SK-N-DZ (cell line): ENCODE data around the gene BABAM2.

ENCODE experiments used
- DNase-seq: peaks from one replicate; pipeline ENCODE4 v3.0.0-alpha.2; 2015; ENCODE audit warnings: low spot score

Gene BABAM2

DNA sequence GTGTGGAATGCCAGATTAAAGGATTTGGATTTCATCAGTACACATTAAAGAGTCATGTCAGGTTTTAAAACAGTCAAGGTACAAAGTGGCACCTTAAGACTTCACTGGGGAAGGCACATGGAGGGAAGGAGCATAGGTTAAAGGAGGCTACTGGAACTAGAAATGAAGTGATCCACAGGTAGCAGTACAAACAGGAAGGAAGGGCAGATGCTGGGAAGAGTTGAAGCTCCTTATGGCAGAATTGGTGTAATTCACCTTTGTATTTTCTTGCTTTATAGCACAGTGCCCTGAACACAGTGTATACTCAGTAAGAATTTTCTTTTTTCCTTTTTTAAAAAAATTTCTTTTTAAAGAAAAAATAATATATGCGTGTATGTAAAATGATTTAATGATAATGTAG lies 177.1 kb downstream of the BABAM2 start:
- DNase-seq, result no peak

DNA sequence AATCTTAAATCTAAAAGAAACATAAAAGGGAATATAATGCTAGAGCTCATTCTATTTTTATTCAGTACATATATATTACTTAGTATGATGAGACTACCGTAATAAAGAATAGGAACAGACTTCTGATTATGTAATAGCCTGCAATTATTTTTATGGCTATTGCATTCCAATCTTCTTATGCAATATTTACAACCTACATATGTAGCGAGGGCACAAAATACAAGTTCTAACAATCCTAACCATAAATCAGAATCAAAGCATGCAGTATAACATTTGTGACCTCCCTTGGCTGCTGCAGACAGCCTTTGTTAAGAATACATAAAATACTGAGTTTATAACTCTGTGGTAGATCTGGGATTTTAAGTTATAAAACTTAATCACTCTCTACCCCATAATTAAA lies 177.6 kb downstream of the BABAM2 start:
- DNase-seq, result no peak

DNA sequence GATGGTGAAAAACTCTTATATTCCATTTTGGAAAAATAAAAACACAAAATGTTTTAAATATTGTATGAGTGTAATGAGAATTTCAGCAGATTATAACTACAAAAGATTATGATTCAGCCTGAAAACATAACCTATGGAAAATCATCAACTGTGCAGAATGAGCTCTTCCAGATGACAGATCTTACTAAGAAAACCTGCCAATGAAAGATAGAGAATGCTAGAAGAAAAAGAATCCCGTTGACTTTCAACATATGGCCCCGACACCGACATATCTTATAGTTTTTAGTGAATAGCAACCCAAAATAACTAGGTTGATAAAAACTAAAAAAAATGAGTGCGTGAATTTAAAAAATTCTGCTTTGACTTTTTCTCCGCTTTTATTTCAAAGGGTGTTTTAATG lies 178.0 kb downstream of the BABAM2 start:
- DNase-seq, result no peak

DNA sequence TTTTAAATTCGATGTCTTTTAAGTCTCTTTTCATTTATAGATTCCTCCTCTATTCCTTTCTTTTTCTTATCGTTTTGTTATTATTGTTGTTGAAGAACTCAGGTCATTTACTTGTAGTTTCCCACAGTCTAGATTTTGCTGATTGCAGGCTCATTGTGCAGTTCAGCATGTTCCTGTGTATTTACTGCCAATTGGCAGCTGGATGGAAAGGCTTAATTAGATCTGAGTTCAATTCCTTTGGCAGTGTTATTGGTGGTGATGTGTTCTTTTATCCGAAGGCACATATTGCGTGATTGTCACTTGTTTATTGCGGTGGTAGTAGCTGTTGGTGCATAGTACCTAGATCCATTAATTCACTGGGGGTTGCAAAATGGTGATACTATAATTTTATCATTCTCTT lies 180.7 kb downstream of the BABAM2 start:
- no peak for DNase-seq

DNA sequence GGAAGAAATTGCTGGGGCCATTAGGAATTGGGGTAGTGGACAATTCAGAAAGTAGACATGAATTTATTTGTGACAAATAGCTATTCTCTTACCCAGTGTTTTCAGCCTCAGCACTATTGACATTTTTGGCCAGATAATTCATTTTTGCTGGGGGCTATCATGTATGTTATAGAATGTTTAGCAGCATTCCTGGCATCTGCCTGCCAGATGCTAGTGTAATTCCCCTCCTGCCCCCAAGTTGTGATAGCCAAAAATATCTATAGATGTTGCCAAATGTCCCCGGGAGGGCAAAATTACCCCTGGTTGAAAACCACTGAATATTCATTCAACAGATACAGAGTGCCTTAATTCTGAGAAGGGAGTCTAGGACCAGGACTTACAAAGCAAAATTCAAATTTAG lies 183.6 kb downstream of the BABAM2 start:
- no peak for DNase-seq

DNA sequence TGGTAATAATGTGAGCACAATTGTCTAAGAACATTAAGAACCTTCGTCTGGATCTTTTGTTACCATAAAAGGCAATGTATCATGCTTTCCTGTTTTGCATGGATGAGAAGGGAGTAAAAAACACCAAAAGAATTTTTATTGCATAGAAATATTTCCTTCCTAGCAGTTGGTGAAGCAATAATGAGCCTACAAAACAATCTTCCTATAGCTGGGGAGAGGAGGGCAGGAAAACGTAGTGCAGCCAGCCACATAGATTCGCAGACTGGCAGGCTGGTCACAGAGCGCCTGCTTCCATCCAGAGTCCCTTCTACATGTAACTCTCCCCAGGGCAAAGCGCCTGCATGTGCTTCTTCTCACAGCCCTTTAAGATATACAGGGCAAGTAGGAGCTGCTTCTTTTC lies 190.4 kb downstream of the BABAM2 start:
- no peak for DNase-seq

DNA sequence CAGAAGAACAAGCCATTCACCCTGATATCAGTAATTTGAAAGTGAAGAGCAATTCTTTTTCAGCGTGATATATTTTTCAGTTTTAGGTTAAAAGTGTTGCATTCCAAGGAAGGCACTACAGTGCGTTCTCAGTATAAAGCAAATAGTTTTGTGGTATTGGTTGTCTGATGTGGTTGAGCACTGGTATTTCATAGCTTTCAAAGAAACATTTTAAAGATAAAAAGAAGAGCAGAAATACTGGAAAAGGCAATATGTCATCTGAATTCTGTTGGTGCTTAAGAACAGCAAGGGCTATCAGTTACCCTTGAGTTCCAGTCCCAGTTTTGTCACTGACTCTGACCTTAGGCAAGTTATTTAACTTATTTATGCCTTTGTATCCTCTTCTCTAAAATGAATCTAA lies 191.6 kb downstream of the BABAM2 start:
- no peak for DNase-seq

DNA sequence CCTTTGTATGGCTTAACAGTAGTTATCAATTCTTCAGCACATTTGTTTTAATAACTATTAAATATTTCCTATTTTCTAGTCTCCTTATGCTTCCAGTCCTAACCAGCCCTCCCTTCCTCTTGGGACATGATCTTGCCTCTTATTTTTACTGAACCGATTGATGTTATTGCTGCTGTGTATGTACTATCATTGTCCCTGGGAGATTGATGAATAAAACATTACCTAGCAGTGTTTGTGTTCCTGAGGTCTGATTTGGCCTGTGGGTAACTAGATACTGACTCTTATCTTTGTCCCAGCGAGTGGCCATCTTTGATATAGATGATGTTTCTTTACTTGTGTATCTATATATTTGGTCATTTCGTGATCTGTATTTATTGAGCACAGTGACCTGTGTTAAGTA lies 192.9 kb downstream of the BABAM2 start:
- no peak for DNase-seq

DNA sequence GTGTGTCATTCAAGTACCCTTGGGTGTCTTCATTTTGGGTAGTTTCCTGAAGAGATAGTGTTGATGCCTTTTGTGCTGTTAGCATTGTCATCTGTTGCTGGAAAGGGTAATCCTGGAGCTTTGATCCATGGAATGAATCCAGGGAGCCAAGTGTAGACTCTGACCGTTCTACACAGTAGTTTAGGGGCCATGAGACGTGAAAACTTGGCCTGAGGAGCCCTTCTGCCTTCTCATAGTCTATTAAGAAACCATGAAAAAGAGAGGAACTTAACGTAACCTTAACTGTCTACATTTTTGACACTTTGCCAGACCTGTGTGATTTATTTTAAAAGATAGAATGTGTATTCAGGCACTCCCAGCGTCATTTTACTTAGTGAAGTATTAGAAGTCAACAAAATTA lies 194.0 kb downstream of the BABAM2 start:
- DNase-seq, result no peak

DNA sequence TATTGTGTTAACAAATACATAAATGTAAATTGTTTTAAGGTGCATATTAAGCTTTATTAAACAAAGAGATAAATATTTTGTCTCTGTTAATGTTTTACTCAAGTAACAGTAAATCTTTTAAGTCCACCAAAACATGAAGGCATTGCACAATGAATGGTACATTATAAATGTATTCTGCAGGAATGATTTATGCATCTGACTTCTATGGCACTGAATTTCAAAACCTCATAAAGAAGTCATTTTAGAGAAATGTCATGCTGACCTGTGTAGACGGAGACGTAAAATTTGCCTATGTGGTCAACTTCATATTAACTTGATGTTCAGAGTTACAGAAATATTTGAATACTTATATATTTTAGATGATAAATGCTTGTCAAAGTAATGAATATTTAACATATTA lies 194.7 kb downstream of the BABAM2 start:
- DNase-seq, result no peak

DNA sequence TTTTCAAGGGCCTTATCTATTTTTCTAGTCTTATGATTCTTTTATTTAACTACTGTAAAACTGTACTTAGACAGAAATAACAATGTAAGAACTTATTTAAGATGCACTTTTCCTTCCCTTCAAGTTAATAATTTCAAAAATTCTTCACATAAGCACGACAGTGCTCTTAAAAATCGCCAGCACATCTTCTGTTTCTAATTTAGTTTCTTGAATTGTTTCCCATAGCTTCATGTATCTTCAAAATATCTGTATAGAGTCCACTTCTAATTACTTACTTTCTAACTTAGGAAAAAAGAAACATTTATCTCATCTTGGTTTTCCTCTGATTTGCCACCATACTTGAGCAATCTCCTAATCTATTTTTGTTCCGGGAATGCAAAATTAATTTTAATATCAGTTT lies 196.1 kb downstream of the BABAM2 start:
- no peak for DNase-seq

DNA sequence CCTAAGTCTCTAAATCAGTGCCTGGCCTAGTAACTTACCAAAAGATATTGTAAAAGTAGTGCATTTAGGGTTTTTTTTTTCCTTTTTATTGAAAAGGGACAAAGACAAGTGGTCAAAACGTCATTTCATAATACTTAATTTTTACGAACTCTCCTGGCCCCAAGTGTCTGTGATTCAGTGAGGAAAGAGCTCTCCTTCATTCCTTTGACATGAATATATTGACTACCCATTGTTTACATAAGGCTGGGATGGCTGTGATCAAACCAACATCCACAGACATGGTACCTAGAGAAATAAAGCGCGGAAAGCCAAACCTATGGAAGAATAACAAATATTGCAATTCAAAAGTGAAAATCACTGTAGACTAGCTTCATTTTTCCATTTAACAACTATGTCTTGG lies 198.4 kb downstream of the BABAM2 start:
- no peak for DNase-seq

DNA sequence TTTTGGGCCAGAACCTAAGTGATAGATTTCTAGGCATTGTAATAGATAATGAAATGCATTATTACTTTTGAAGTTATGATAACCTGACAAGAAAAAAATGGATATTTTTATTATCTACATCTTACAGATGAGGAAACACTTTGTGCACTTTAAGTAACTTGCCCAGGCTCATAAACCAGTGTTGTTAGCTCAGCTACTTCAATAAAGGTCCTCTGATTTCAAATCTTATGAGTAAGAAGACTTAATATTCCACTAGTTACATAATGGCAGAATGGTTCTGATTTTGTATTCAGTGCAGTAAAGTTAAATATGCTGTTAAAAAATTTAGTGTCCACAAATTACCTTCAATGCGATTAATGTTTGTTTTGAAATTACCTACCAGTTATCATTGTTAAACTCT lies 199.0 kb downstream of the BABAM2 start:
- no peak for DNase-seq

DNA sequence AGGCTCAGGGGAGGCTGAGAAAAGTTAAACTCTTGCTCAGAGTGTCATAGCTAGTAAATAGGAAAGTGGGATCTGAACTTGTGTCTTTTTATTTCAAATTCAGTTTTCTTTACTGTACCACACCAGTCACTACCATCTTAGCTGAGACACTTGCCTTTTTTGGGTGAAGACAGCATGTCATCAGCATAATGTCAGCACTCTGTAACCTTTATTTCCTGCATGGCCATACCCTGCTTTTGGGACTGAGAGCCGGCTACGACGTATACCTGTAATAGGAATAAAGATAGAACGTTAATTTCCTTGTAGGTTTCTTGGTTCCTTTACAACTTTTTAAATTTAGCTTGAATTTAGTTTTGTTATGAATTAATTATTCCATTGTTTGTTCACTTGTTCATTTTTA lies 202.8 kb downstream of the BABAM2 start:
- no peak for DNase-seq

DNA sequence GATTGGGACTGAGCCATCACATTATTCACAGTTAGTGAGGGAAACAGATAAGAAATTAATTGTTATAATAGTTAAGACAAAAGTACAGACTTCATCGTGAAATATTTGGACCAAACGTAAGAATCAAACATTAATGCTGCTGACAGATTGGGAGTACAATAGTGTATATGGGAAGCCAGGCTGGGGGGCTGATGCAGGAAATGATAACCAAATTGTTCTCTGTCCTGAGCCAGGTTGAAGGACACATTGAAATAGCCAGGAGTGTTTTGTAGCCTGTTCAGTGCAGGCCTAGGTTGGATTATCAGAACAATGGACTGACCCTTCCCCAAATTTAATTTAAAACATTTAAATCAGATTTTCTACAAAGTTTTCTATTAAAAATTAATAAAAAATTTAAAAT lies 203.2 kb downstream of the BABAM2 start:
- no peak for DNase-seq

DNA sequence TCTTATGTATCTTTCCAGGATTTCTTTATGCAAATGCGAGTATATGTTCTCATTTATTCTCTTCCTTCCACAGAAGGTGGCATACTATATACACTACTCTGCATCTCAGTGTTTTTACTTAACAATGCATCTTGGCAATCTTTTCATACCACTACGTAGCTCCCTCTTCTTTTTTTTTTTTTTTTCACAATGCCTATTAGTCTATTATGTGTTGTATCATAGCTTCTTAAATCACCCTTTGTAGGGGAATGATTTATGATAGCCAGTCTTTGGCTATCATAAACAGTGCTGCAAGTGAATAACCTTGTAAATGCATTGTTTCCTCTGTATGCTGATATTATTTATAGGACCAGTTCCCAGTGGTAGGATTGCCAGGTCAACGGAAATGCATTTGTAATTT lies 204.2 kb downstream of the BABAM2 start:
- DNase-seq, result no peak

DNA sequence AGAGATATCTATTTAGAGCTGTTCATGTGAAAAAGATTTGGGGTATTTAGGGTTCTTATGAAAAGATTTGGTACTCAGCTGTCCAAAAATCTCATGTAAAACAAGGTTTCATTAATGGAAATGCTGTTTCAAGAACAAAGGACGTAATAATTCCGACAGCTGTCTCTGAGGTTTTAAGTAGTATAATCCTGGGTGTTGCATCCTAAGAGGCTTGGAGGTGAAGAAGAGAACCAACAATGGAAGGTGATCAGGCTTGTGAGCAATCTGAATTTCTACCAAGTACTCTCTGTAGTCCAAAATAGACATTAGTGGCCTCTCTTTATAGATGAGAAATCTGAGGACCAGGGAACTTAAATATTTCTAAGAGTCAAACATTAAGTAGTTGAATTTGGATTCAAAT lies 205.1 kb downstream of the BABAM2 start:
- DNase-seq, result no peak

DNA sequence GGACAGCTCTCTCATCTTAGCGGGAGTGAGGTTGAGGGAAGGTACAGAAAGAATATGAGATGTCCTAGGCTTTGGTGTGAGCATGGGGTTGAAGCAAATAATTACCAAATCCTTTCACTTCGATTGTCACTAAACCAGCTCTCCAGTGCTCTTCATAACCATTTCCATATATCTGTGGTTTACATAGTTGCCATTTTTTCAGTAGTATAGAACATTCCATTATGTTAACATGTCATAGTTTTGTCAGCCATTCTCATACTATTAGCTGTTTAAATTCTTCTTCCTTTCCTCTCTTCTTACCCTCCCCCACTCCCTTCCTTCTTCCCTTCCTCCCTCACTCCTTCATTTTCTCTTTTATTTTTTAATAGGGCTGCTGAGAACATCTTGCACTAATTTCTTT lies 205.9 kb downstream of the BABAM2 start:
- no peak for DNase-seq

DNA sequence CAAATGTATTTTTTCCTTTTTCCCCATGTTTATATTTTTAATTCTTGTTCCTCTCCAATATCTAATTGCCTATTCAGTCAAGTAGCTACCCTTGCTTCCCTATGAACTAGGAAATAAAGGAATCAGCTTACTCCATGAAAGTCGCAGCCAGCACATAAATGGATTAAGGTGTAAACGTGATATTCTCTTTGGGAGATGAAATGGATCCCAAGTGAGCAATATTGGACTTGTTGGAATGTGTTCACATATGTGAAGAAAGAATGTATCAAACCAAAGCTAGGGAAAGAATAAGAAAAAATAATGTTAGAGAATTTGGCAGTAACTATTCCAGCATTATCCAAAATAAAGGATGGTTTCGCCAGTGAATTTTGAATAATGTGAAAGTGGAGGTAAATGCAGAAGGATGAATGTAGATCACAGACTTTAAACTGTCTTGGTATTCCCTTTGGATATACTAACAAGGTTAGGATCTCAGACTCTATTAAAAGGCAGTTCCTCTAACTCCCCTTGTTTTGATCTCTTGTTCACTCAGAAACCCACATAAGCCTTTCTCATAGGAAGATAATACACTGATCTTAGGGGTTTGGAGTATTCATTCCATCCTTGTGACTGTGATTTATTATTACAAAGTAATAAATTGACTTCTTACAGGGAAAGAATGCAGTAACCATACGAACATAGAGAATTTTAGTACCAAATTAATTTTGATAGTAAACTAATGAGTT lies 208.1 kb downstream of the BABAM2 start:
- no peak for DNase-seq

DNA sequence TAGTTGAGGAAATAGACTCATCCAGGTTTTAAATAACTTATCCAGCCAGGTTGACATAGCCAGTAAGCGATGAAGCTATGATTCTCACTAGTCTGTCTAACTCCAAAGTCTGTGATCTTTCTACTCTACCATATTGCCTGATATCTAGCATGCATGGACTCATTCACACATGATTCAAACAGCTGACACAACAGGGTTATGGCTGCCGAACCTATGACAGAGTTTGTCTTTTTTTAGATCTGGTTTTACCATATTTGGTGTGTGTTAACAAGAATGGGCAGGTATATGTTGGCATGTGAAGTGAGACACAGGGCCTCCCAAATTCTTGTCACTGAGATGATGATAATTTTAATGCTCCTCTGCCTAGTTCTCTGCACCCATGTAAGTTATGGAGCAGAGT lies 210.6 kb downstream of the BABAM2 start:
- DNase-seq, result no peak

DNA sequence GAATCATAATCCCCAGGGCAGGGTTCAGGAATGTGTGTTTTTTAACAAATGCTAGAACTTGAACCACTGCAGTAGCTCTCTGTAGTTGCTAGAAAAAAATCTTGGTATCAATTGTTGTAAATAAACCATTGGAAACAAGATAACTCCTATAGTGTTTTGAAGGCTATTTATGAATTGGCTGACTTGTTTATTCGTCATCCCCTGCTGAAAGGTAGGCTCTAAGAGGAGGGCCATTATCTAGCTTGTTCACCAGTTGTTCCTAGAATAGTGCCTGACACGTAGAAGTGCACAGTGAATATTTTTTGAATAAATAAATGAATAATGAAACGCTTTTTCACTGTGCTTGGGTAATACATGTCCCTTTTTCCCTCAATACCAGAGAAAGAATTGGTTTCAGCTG lies 211.4 kb downstream of the BABAM2 start:
- DNase-seq, result no peak

DNA sequence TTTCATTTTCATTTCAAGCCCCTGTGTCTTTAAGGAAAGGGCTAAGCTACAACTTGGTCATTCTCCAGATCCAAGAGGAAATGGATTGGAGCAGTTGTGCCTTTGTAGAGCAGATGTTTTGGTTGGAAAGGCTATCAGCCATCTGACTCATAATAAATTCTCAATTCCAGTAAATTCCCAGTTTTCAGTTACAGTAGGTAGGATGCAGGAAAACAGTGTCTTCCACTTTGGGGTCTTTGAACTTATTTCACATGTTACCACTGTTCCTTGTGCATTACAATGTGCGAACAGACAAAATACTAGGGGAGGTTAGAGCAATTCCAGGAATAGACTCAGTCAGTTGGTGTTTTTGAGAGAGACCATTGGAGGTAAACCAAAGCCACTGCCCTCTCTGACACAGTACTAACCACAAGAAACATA lies 211.9 kb downstream of the BABAM2 start:
- DNase-seq, result no peak

DNA sequence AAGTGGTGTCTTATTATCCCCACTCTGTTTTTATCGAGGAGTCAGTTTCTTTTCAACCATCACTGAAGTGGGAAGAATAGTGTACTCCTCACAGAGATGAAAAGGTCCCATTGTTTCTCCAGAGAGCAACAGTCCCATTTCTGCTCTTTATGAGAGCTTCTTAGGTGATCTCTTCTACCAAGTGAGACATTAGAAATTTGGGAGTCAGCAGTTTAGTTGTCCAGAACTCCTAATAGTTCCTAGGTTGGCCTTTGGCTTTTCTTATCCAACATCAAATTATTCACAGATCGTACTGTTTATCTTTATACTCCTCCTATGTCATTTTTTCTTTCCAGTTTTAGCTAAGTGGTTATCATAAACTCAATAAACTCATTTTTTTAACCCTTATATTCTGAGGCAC lies 213.1 kb downstream of the BABAM2 start:
- DNase-seq, result no peak

DNA sequence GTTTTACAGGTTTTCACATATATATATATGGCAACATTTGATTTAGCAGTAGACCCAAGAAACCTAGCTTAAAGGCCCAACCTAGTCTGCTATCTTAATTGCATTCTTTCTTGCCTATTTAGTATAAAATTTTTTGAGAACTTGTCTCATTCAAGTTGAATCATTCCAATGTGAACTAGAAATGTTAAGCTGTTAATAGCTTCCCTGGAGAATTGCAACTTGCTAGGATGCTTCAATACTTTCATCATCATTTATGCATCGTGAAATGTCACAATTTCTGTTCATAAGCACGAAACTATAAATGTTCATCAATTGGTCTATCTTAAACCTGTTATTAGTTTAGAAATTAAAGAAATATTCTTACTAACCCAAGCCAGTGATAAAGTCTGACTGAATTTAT lies 217.6 kb downstream of the BABAM2 start:
- no peak for DNase-seq
